Gastroesophageal sphincter (tissue), 4 donors: ENCODE measurements around the gene ITPKB. TPM values are rescaled to one million over a fixed set of nuclear protein-coding genes. Genes with fewer than 3 reads are reported as not detected.
"Not testable (repeated sequence)": the region's sequence is repeated elsewhere in the genome, so short reads cannot be mapped to it uniquely, and the experiment has no call there.

Experiments used
- ATAC-seq: fragments of 150-250 bp; one replicate; pipeline ENCODE4 v1.9.1; 2016; ENCODE audit warnings: mild to moderate bottlenecking, moderate library complexity
- H3K27ac ChIP-seq, 4 donors: fragments of 200-600 bp; sonication (generic) in 3 of 4; 1 replicate in 3 of 4; 2 replicates in 1 of 4; pipeline ENCODE4 v1.5.1; 2016 to 2019
- H3K27me3 ChIP-seq: fragments of 200-600 bp; sonication (generic); one replicate; pipeline ENCODE4 v1.5.1; 2019
- H3K36me3 ChIP-seq, 2 donors: fragments of 200-600 bp; sonication (generic); one replicate each; pipeline ENCODE4 v1.5.1; 2019; ENCODE audit warnings: control low read depth in 1 of 2
- H3K4me1 ChIP-seq, 3 donors: fragments of 200-600 bp; sonication (generic); 1 replicate in 2 of 3; 2 replicates in 1 of 3; pipeline ENCODE4 v1.5.1; 2016 to 2019; ENCODE audit warnings: control low read depth in 2 of 3
- H3K4me3 ChIP-seq, 2 donors: fragments of 200-600 bp; sonication (generic); one replicate each; pipeline ENCODE4 v1.5.1; 2019; ENCODE audit warnings: mild to moderate bottlenecking in 1 of 2, moderate library complexity in 1 of 2
- H3K9me3 ChIP-seq, 3 donors: fragments of 200-600 bp; sonication (generic); one replicate each; pipeline ENCODE4 v1.5.1; 2017 to 2019; ENCODE audit warnings: control low read depth in 2 of 3
- CTCF ChIP-seq, 4 experiments: fragments of 200-600 bp in 2 of 4; fragments of 450-650 bp in 2 of 4; sonication (generic) in 1 of 4; IDR thresholded peaks; one replicate each; pipeline ENCODE4 v1.5.1; 2017 to 2019; ENCODE audit warnings: antibody characterized with exemption in 4 of 4, mild to moderate bottlenecking in 2 of 4, moderate library complexity in 2 of 4
- EP300 ChIP-seq: sonication (generic); formaldehyde crosslinking; IDR thresholded peaks from one replicate; pipeline ENCODE4 v1.6.1; 2017; ENCODE audit warnings: antibody characterized with exemption, mild to moderate bottlenecking
- POLR2A ChIP-seq, 2 donors: fragments of 450-650 bp; IDR thresholded peaks; one replicate each; pipeline ENCODE4 v1.6.1; 2017; ENCODE audit warnings: antibody characterized with exemption in 2 of 2, mild to moderate bottlenecking in 2 of 2, moderate library complexity in 1 of 2
- POLR2AphosphoS5 ChIP-seq: sonication (generic); formaldehyde crosslinking; IDR thresholded peaks from one replicate; pipeline ENCODE4 v1.6.1; 2017; ENCODE audit warnings: antibody characterized with exemption
- WGBS, 2 donors: methylation state at CpG; one replicate each; pipeline ENCODE4 v1.1.5; 2018; ENCODE audit warnings: low coverage in 1 of 2; 5-methylcytosine and 5-hydroxymethylcytosine counted together
- total RNA-seq, 4 donors: library from RNA; depleted of rRNA; stranded (reverse); fragments of >200 nt; gene quantifications; one replicate each; pipeline ENCODE4 v1.1.0, GENCODE V29; 2016

ITPKB gene
- total RNA-seq, 4 donors from 2014 or later = 75.0 to 184 (median 94.2) TPM

- H3K36me3 ChIP-seq = no peaks in the 10 kb centered on the region
- TF ChIP-seq CTCF (IDR thresholded peaks at IDR 0.05) = no peak
- no peak for TF ChIP-seq POLR2A (IDR thresholded peaks at IDR 0.05)
- no peak for TF ChIP-seq POLR2AphosphoS5
- TF ChIP-seq EP300 = no peak
- WGBS, 2 donors = 93% methylated on average over 6 of the region's 11 CpGs; no CpG with 5 or more reads in 1 of the 2 donors
- H3K4me3 ChIP-seq = no peak overlapping the region
- no peaks in the 10 kb centered on the region for H3K9me3 ChIP-seq
- no peaks in the 10 kb centered on the region for H3K4me1 ChIP-seq
- H3K27me3 ChIP-seq = no peaks in the 10 kb centered on the region
- ATAC-seq = no peak
- no peak overlapping the region for H3K27ac ChIP-seq
These were observed 10.4 kb upstream of the ITPKB start for GRCh38 chr1:226749467-226749866.

- no peaks in the 10 kb centered on the region for H3K9me3 ChIP-seq
- no peaks in the 10 kb centered on the region for H3K27me3 ChIP-seq
- H3K4me3 ChIP-seq = no peak overlapping the region
- no peak overlapping the region for H3K27ac ChIP-seq
- WGBS, 2 donors = 85 to 100% methylated on average over 1 to 4 of the region's 4 CpGs
- H3K4me1 ChIP-seq = no peaks in the 10 kb centered on the region
- ATAC-seq = no peak
- TF ChIP-seq POLR2A (IDR thresholded peaks at IDR 0.05) = no peak
- TF ChIP-seq EP300 = no peak
- no peak for TF ChIP-seq POLR2AphosphoS5
- no peak for TF ChIP-seq CTCF (IDR thresholded peaks at IDR 0.05)
- no peaks in the 10 kb centered on the region for H3K36me3 ChIP-seq
These were observed 9.2 kb upstream of the ITPKB start for GRCh38 chr1:226748306-226748705.

GRCh38 chr1:226747519-226748263 lies 8.6 kb upstream of the ITPKB start:
- ATAC-seq, H3K36me3 ChIP-seq, H3K4me1 ChIP-seq, H3K27ac ChIP-seq, H3K4me3 ChIP-seq, H3K27me3 ChIP-seq, H3K9me3 ChIP-seq: not testable (repeated sequence)
- WGBS, 2 donors = 87 to 90% methylated on average over 7 to 9 of the region's 17 CpGs

- Histone ChIP-seq H3K4me3 (no peak overlapping the region), H3K27me3 (no peaks in the 10 kb centered on the region), H3K9me3 (no peaks in the 10 kb centered on the region), H3K36me3 (no peaks in the 10 kb centered on the region), H3K27ac (no peak overlapping the region), H3K4me1 (peaks cover 3 to 19% (median 9%) of the 10 kb centered on the region in 3 donors)
- ATAC-seq = no peak
- TF ChIP-seq POLR2A (IDR thresholded peaks at IDR 0.05) (no peak), CTCF (IDR thresholded peaks at IDR 0.05) (no peak), POLR2AphosphoS5 (no peak), EP300 (no peak)
These were observed 4.2 kb upstream of the ITPKB start for GRCh38 chr1:226743259-226743658.

- no peaks in the 10 kb centered on the region for H3K27me3 ChIP-seq
- H3K4me1 ChIP-seq = peaks cover 3 to 30% (median 12%) of the 10 kb centered on the region in 3 donors
- ATAC-seq = no peak
- TF ChIP-seq CTCF (IDR thresholded peaks at IDR 0.05) = no peak
- no peak for TF ChIP-seq POLR2AphosphoS5
- TF ChIP-seq EP300 = no peak
- TF ChIP-seq POLR2A (IDR thresholded peaks at IDR 0.05) = no peak
- H3K4me3 ChIP-seq = no peak overlapping the region
- H3K27ac ChIP-seq = peak overlapping the region in 3 of 4 donors; percentile 37 to 95 (median 42)
- no peaks in the 10 kb centered on the region for H3K9me3 ChIP-seq
- peaks cover 0 to under 1% of the 10 kb centered on the region in 2 donors for H3K36me3 ChIP-seq
- WGBS, 2 donors = no CpG with 5 or more reads among the region's 3 CpGs
These were observed 1.9 kb upstream of the ITPKB start for GRCh38 chr1:226741009-226741408.
